HG03342 (cell line): ENCODE results near the gene SYPL2.
"Not testable (repeated sequence)": the region's sequence is repeated elsewhere in the genome, so short reads cannot be mapped to it uniquely, and the experiment has no call there.

Source experiments
- ATAC-seq: cut with Tn5 transposase; IDR thresholded peaks from one replicate; pipeline ENCODE4 v1.9.1; 2021; ENCODE audit warnings: mild to moderate bottlenecking, moderate library complexity; ENCODE audit not compliant: unreplicated experiment

The SYPL2 gene

GRCh38 chr1:109468903-109469302 is 2.6 kb downstream of the SYPL2 start:
- no peak for ATAC-seq

- ATAC-seq = no peak
These were observed 3.9 kb downstream of the SYPL2 start for GRCh38 chr1:109470245-109470644.

DNA sequence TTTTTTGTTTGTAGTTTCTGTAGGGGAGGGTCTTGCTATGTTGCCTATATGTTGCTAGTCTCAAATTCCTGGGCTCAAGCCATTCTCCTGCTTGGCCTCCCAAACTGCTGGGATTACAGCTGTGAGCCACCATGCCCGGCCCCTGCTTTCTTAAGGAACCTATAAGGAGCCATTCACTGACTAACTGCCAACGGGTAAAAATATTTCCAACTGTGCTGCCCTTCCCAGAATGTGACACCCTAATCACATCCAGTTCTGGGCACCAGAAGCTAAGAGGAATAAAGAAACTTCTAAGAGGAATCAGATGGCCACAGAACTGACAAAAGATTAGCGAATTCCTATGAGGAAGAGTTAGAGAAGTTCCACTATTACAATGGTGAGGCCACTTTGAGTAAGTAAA is 6.4 kb downstream of the SYPL2 start:
- no peak for ATAC-seq

GRCh38 chr1:109473284-109474057 is 7.1 kb downstream of the SYPL2 start:
- ATAC-seq = not testable (repeated sequence)

DNA sequence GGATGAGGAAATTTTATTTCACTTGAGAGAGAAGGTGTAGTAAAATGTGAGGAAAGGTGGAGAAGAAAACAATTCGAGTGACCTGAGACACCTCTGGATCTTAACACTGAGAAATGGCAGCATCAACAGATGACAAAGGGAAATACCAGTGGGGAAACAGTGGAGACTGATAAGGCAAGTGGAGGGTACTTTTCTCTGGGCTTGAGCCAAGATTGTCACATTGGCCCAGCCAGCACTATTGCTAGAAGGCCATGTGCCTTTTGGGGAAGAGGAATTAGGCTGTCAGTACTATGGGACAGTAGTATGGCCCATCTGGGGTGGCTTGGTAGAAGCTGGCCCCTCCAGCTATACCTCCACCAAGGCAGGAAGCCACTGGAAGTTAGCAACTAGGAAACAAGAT is 8.4 kb downstream of the SYPL2 start:
- no peak for ATAC-seq

GRCh38 chr1:109475261-109475660 is 8.9 kb downstream of the SYPL2 start:
- no peak for ATAC-seq

DNA sequence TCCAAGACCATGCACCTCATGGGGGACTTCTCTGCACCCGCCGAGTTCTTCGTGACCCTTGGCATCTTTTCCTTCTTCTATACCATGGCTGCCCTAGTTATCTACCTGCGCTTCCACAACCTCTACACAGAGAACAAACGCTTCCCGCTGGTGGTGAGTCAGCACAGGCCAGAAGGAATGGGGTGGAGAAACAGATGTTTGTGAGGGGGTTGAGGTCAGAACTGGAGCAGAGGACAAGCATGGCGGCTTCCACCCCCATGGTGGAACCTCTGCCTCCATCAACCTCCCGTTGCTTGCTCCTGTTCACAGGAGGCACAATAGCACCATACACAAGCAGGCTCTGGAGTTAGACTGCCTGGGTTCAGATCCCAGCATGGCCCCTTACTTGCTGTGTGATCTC is 10.5 kb downstream of the SYPL2 start:
- ATAC-seq = no peak

GRCh38 chr1:109477821-109478220 is 11.5 kb downstream of the SYPL2 start:
- ATAC-seq = no peak

DNA sequence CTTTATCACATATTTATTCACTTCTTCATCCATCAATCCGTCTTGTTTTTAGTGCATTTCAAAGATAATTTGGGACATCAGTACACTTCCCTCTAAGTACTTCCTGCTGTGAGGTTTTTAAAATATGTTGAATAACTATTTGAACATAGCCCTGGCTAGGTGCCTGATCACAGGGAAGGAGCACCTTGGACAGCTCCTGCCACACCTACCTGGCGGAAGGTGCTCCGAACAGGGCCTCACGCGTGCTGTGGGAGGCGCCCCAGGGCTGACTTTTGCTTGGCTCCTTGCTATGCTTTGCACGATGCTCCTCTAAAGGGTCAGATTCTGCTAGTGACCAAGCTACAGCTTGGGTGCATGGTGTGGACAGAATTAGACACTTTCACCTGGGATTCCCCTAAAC is 12.5 kb downstream of the SYPL2 start:
- ATAC-seq = no peak

GRCh38 chr1:109479311-109479710 is 13.0 kb downstream of the SYPL2 start:
- no peak for ATAC-seq

DNA sequence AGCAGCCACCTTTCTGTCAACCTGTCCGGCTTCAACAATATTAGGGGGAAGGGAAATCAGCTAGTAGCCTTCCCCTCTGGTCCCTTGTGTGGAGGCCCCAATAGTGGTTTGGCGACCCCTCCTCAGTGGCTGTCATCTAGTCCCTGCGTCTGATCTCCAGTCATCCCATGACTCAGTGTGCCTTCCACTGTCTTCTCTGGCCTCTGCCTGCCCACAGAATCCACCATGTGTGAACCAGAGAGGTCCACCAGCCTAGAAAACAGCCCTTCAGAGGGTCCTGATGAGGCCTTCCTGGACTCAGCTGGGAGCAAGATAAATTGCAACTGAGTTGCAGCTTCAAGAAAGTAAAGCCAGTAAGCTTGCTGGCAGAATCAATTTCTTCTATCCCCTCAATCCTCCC is 13.6 kb downstream of the SYPL2 start:
- no peak for ATAC-seq

DNA sequence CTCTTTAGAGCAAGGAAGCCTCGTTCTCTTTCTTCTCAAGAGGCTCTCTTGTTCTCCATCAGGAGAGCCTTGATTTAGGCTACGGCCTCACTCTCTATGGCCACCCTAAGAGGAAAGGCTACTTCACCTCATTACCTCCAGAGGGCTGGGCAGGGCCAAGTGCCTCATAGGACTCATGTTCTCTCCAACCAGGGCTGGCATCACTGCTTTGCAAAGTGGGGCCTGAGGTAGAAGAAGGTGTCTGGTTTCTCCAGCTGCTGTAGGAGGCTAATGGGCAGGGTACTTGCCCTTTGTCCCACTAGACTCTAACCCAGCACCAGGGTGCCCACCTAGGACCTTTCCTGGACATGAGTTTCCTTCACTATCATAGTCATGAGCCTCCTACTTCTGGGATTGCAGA is 15.3 kb downstream of the SYPL2 start:
- no peak for ATAC-seq

GRCh38 chr1:109482242-109482641 is 15.9 kb downstream of the SYPL2 start:
- ATAC-seq = no peak

DNA sequence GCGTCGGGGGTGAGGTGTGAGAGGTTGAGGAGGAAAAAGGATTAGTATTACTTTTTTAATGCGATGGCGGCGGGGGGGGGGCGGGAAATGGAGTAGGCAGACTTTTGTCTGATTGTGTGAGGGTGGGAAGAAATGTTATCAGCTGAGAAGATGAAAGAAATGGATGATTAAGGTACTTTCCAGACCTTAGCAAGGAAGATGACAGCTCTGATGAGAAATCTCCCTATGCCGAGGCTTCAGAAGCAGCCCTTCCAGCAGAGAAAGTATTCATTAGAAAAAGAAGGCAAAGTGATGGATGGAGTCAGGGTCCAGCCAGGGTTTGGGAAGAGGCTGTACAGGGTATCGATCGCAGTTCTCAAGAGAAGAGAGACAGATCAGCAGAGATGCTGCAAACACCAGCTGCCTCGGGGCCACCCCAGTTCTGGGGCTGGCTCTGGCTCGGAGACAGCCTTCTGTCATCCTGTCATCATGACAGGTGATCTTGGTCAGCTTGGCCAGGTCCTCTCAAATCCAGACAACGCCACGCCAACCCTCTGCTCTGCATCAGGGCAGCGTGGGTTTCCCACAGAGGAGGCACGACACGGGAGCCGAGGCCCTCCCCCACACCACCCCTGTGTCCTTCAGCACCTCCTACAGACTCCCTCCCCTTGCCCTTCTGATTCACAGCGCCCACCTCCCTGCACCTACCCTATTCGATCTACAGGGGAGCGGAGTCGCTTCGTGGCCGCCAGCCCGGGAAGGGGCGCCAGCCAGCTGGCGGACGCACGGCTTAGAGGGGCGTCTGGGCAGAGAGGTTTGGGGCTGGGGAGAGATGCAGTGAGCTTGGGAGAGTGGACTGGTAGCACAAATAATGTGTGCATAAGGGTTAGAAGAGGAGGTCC is 16.7 kb downstream of the SYPL2 start:
- peak; percentile 9 for ATAC-seq

DNA sequence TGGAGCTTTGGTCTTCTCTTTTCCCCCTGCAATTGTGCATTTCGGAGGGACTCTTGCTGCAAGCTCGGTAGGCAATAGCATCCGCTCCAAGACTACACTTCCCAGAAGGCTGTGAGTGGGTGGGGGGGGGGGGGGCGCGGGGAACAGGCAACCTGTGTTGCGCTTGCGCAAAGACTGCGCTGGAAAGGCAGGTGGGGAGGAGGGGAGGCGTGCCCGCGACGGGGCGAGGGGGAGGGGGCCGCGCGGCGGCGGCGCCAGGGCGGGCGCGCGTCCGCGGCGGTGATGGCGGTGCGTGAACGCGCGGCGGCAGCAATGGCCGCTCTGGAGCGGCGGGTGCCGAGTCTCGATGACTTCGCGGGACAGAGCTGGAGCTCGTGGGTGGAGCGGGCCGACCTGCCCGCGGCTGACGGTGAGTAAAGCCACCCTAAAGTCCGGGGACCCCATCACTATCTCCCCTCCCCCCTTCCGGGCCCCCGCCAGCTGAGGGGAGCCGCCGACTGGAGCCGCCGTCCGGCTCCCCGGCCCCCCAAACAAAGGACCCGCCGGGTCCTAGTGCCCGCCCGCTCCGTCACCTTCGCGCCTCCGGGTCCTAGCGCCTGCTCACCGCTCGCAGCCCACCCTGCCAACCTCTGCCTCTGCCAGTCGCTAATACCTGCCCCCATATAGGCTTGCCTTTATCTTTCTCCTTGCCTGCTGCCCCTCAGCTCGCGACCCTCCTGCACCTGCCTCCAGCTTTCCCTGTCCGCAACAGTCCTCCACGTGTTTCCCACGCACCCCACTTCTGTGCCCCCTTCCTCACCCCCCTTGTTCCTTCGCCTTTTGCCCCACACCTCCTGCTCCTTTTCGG is 17.5 kb downstream of the SYPL2 start, which contains the start of gene ATXN7L2:
ATXN7L2 (plus strand) TSS at position 234 of the 847 bp plus-strand sequence; CDS start at position 283, 49 bp downstream.
- ATAC-seq = peak; percentile 72

DNA sequence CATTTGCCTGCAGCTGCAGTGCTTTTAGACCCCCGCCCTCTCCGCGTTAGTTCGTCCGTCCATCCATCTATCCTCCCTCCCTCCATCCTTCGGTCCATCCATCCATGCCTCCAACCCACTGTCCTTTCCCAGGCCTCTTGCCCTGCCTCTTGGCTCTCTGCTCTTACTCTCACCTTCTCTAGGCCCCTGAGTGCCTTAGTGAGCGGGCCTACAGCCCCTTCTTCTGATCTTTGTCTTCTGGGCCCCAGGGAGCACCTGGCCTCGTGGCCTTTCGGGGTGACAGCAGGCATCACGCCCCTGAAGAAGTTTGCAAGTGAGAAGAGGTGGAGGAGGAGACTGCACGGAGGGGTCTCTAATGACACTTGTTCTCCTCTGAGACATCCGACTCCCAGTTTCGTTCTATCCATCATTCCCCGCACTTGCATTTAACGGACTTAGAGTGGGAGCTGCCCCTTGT is 18.2 kb downstream of the SYPL2 start:
- ATAC-seq = no peak

- ATAC-seq = no peak
These were observed 18.7 kb downstream of the SYPL2 start for GRCh38 chr1:109485001-109485400.

- no peak for ATAC-seq
These were observed 20.9 kb downstream of the SYPL2 start for GRCh38 chr1:109487261-109487660.

DNA sequence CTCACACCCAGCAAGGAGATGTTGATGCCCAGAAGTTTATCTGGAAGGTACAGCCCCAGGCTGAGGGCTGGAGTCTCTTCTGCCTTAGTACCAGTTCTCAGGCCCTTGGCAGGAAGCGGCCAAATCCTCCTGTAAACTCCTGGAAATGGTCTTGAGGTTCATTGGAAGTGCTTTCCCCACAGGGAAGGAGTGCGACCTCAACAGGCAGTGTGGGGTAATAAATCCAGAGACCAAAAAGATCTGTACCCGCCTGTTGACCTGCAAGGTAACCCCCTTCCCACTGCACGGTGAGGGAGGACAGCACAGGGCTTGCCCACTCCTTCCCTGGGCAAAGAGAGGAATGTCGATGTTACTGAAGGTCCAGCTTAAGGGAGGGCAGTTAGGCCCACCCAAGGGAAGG is 21.9 kb downstream of the SYPL2 start:
- ATAC-seq = no peak

GRCh38 chr1:109488696-109489095 is 22.4 kb downstream of the SYPL2 start:
- ATAC-seq = no peak
